ENCODE results near the gene TSPO2. TPM values are rescaled to one million over a fixed set of nuclear protein-coding genes. Genes with fewer than 3 reads are reported as not detected.
"Not testable (repeated sequence)": the region's sequence is repeated elsewhere in the genome, so short reads cannot be mapped to it uniquely, and the experiment has no call there.

The TSPO2 gene, protein sequence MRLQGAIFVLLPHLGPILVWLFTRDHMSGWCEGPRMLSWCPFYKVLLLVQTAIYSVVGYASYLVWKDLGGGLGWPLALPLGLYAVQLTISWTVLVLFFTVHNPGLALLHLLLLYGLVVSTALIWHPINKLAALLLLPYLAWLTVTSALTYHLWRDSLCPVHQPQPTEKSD
- 1 to 10 TPM in 1 of 4 donors, under 1 TPM in 3; 0.39 to 2.1 (median 0.50) TPM for polyA plus RNA-seq (ENCODE audit: insufficient read length in 4 of 4)

DNA sequence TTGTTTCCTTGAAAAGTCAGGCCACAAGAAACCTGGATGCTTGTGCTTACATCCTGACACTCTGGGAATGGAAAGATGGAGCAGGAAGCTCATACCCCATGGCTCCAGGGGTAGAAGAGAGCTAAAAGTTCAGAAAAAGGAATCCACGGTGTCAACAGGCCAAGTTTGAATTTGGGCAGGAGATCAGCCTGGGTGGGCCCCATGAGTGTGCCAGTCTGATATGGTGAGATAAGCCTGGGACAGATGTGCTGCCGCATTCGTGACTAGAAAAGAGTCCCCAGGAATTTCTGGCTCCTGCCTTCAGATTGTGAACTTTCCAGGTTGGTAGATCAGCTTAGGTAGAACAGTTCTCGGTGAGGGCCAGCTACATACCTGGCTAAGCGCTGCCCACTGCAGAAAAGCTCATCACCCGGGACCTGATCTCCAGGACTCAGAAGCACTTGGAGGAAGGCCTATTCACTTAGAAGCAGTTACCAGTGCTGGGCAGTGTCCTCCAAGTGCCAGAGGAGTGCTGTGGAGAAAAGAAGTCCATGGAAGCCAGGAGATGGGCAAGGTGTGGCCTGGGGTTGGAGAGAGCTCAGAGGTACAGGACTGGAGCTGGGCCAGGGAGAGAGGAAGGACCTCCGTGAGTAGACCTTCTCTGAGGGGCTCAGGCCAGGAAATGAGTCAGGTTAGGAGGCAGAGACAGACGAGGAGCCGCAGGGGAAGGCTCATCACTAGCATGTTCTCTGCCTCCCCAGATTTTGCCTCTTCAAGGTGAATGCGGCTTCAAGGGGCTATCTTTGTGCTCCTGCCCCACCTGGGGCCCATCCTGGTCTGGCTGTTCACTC lies at the start of gene TSPO2:
Gene TSPO2, plus strand, starts transcription at position 242 of the 830 bp plus-strand sequence. Its CDS starts 519 bp downstream, at position 761.
- no peak for DNase-seq (ENCODE audit: low read depth in 4 of 4, low spot score in 3 of 4)

DNA sequence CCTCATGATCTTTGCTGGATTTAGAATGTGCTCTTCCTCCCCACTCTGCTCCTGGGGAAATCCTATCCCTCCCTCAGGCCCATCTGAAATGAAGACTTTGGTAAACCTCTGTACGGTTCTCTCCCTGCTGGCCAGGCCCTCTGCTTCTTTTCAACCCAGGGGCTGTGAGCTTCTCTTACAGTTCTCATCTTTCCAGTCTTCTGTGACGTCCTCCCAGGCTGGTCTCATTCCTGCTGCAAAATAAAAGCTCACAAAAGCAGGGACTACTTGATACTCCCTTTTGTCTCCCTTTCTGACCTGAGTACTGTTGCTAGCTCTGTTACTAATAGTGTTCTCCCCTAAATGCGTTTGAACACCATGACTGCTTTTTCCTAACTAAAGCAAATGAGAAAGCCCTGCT lies 49.5 kb upstream of the TSPO2 start:
- DNase-seq (ENCODE audit: low read depth in 4 of 4, low spot score in 3 of 4), result peak in 1 of 4 donors; percentile 21

DNA sequence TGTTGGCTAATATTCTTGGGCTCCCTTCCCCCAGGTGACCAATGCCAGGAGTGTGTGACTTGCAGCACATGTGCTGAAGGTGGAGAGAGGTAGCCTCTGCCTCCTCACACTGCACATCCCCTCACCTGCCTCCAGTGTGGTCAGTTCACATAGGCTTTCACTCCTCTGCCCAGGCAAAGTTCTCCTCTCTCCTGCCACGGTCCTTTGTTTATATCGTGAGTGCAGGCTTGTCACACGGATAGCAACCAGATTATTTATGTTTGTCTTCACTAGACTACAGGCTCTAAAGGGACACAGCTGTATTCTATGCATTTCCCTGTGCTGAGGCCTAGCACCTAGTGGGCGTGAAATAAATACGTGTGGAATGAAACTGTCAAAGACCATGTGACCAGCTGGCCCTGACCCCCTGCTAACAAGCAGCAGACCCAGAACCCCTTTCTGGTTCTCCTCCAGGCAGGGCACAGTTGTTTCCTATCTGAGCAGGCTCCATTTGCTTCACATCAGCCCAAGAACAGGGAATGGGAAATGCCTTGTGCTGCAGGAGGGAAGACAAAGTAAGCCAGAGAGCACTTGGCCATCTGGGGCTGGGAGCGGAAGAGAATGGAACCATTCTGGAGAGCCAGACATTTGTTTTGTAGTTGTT lies 45.6 kb upstream of the TSPO2 start:
- DNase-seq (ENCODE audit: low read depth in 4 of 4, low spot score in 3 of 4), result peak in 2 of 4 donors; percentile 33 to 60

DNA sequence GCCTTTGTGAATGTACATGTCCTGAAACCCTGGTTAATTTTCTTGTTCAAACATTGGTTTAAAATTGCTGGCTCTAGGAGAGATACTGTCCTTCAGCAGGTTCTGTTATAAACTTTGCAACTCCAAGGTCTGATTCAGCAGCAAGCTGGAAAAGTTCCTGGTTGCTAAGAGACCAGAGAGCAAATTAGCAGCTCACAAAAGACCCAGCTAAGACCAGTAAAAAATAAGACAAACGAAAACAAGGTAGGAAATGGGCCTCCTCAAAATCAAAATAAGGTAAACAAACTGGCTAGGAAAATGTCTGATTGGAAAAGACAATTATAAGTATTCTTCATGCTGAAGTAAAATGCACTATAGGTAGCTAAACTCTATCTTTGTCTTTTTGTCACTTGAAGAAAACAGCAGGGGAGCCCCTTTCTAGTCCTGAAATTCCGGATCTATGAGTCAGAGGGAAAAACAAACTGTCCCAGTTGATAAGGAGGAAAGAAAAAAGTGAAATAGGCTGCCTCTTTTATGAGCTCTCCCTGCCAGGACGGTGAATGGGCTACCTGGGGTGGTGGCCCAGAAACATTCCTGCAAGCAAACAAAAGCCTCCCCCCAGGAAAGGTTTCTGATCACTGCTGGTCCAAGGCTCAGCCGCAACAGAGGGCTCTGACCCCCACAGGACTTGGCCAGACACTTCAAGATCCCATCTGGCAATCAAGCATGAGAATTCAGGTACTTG lies 44.9 kb upstream of the TSPO2 start:
- no peak for DNase-seq (ENCODE audit: low read depth in 4 of 4, low spot score in 3 of 4)

DNA sequence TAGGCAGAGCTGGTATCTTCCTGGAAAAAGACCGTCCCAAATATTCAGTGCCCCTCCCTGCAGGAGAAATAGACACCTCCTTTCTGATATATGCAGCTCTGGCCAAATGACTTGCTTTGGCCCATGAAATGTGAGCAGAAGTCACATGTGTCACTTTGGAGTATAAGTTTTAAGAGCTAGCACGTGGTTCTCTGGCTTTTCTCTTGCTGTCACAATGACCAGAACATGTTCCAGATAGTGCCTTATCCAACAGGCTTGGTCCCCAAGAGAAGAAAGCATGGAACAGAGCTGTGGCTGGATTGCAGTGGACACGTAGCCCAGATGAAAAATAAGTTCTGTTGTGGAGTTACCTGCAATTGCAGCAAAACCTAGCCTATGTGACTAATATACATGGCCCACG lies 43.6 kb upstream of the TSPO2 start:
- DNase-seq (ENCODE audit: low read depth in 4 of 4, low spot score in 3 of 4), result no peak

DNA sequence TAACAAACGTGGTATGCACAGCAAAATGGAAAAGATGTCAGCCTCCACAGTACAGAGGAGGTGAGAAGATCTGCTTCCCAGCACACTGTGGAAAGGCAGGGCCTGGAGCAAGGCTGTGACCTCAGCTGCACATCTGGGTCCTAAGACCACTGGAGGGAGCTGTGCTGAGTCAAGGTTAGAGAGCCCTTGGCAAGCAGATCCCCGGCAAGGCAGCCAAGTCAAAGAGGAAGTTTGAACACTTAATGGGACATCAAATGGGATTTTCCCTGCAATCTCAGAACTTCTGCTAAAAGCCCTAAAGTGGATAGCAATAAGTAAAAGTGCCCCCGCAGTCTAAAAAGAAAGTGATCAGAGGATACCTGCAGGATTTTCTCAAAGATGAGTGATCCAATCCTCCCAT lies 42.7 kb upstream of the TSPO2 start:
- DNase-seq (ENCODE audit: low read depth in 4 of 4, low spot score in 3 of 4), result no peak

DNA sequence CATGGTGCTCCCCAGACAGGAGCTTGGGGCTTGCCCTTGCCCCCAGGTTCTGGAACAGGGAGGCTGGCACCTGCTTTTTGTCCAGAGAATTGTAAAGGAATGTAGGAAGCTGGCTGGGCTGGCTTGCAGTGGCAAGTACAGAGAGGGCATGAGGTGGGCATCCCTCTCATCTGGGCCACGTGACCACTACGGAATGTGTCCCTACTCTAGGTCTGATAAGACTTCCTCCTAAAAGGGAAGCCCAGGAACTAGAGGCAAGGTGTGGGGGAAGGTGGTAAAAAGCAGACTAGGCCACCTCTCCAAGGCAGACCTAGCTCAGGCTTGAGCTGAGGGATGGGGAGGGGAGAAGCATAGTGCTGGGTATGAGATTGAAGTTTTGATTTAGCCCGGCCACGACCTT lies 42.0 kb upstream of the TSPO2 start:
- no peak for DNase-seq (ENCODE audit: low read depth in 4 of 4, low spot score in 3 of 4)

DNA sequence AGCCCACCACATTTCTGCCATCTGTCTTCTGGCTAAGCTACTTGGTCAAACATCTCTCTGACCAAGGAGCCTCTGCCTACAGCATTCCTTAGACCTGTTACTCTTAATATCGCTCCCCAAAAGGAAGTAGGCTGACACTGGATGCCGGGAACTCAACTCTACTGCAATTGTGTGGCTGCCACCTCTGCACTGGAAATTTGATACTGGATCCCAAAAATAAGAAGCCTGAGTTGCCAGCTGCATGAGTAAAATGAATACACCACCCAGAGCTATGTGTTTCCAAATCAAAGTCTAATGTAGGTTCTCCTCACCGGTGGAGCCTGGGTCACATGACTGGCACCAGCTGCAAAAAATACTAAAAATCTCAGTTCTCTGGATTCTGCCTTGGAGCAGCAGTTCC lies 40.1 kb upstream of the TSPO2 start:
- no peak for DNase-seq (ENCODE audit: low read depth in 4 of 4, low spot score in 3 of 4)

DNA sequence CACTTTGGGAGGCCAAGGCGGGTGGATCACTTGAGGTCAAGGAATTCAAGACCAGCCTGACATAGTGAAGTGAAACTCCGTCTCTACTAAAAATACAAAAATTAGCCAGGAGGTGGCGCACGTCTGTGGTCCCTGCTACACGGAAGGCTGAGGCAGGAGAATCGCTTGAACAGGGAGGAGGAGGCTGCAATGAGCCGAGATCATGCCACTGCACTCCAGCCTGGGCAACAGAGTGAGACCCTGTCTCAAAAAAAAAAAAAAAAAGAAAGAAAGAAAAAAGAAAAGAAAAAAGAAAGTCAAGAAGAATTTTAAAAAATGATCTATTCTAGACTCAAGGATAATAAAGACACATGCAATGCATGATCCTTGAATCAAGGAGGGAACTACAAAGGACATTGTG lies 36.0 kb upstream of the TSPO2 start:
- DNase-seq (ENCODE audit: low read depth in 4 of 4, low spot score in 3 of 4), result not testable (repeated sequence)

DNA sequence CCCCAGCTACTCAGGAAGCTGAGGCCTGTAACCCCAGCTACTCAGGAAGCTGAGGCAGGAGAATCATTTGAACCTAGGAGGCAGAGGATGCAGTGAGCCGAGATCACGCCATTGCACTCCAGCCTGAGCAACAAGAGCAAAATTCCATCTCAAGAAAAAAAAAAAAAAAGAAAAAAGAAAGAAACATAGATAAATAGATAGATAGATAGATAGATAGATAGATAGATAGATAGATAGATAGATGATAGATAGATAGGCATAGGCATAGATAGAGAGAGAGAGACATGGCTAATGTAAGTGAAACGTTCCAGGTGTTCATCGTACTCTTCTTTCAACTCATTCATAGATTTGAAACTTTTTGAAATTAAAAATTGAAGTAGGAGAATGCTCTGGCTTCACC lies 35.3 kb upstream of the TSPO2 start:
- not testable (repeated sequence) for DNase-seq (ENCODE audit: low read depth in 4 of 4, low spot score in 3 of 4)

DNA sequence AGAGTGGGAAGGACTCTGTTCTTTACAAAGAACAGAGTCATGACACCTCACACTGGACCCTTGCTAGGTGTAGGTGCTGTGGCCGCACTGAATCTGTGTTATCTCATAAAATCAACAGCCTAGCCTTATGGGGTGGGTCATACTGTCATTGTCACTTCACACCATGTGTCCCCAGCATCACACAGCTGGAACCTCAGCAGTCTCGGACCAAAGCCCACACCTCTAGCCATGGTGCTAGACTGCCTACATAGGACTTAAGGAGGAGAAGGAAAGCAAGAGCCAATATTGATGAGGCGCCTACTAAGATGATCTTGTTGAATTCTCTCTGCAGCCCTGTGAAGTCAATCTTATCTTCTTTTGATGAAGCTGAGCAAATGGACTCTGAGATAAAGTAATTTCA lies 34.3 kb upstream of the TSPO2 start:
- DNase-seq (ENCODE audit: low read depth in 4 of 4, low spot score in 3 of 4), result no peak

DNA sequence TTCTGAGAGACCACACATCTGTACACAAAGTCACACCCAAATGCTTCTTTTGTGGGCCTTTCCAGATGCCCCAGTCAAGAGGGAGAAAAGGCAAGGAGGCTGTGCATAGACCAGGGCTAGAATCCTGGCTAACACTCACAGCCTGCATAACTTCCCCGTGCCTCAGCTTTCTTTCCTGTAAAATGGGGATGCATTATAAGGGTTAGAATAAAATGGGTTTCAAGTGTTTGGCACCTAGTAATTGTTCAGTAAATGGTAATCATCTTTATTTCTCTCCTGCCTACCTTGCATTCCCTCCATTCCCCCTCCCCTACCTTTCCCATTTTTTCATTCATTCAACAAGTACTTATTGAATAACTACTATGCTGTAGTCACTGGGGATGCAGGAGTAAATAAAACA lies 32.6 kb upstream of the TSPO2 start:
- no peak for DNase-seq (ENCODE audit: low read depth in 4 of 4, low spot score in 3 of 4)

DNA sequence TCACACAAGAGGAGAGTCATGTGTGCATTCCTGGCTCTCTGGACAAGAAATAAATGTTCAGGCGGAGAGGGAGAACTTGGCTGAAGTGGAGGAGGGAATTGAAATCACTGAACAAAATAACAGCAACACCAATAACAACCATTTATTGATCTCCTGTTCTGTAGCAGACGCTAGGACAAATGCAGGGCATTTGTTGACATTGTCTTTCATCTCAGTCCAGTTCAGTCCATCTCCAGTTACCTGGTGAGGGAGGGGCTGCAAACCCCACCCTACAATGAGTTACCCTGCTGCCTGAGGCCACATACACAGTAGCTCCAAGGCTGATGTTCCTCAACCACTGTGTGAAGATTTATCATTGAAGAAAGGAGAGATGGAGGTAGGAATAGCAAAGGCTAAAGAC lies 30.6 kb upstream of the TSPO2 start:
- no peak for DNase-seq (ENCODE audit: low read depth in 4 of 4, low spot score in 3 of 4)

DNA sequence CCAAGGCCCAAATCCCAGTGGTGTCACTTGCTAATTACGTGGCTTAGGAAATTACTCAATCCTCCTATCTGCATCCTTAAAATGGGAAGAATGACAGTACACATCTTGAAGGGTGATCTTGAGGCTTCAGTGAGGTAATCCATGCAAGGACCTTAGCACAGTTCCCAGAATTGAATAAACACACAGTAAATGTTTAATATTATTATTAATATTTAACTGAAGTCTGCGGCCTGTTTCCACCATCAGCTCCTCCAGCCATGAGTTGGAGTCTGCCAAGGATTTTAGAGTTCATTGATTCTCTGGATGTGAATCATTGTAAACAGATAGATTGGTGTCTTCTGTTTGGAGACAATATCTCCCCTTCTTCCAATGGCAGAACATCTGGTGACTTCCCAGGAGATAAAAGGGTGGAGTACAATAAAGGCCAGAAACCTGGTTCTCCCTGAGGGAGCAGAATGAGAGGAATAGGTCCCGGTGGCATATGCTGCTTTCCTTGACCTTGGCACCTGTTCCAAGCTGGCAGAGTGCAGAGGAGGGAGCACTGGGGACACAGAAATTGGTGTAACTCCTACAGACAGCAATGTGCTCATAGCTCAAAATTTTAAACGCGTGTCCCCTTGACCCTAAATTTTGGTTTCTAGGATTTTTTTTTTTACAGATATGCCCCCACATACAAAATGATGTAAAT lies 28.7 kb upstream of the TSPO2 start:
- no peak for DNase-seq (ENCODE audit: low read depth in 4 of 4, low spot score in 3 of 4)

DNA sequence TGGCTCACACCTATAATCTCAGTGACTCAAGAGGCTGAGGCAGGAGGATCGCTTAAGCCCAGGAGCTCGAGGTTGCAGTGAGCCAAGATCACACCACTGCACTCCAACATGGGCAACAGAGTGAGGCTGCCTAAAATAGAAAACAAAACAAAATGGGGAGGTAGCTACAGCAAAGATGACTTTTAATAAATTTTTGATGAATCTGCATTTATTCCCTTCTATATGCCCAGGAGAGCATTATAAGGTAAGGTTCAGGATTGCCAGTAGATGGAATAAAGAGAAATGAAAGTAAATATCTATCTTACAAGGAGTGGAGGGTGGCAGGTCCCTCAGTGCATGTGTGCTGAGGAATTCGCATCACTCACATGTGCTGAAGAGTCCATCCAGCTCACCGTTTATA lies 27.5 kb upstream of the TSPO2 start:
- no peak for DNase-seq (ENCODE audit: low read depth in 4 of 4, low spot score in 3 of 4)

DNA sequence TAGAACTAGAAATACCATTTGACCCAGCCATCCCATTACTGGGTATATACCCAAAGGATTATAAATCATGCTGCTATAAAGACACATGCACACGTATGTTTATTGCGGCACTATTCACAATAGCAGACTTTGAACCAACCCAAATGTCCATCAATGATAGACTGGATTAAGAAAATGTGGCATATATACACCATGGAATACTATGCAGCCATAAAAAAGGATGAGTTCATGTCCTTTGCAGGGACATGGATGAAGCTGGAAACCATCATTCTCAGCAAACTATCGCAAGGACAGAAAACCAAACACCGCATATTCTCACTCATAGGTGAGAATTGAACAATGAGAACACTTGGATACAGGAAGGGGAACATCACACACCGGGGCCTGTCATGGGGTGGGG lies 26.4 kb upstream of the TSPO2 start:
- not testable (repeated sequence) for DNase-seq (ENCODE audit: low read depth in 4 of 4, low spot score in 3 of 4)

DNA sequence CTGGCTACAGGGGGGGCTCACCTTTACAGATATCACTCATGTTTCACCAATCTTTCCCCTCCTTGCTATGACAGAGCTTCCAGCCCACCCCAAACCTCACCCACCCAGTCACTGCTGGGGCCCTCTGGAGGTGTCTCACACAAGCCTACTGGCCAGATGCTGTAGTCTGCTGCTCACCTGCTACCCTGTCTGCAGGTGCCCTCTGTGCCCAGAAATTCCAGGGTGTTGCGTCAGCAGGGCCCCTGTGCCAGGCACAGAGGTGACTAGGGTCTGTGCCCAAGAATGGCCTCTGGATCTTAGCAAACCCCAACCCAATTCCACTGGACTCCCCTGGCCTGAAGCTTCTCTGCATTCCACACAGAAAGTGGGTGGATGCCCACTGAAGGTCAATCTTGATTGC lies 24.6 kb upstream of the TSPO2 start:
- DNase-seq (ENCODE audit: low read depth in 4 of 4, low spot score in 3 of 4), result no peak

DNA sequence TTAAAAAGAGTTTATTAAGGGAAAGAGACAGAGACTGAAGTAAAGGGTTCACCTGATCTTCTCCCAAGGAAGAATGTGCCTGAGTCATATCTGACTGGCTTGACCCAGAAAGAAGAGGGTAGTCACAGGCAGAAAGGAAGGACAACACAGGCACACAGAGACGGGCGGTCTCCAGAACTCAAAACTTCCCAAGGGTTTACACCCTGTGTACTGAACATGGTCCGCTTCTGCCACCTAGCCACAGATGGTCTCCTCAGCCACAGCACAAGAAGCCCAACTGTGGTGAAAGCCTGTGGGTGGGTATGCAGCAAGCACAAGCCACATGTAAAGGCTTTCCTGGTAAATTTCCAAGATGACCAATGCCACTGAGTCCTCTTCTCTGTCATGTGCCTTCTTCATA lies 20.4 kb upstream of the TSPO2 start:
- no peak for DNase-seq (ENCODE audit: low read depth in 4 of 4, low spot score in 3 of 4)

DNA sequence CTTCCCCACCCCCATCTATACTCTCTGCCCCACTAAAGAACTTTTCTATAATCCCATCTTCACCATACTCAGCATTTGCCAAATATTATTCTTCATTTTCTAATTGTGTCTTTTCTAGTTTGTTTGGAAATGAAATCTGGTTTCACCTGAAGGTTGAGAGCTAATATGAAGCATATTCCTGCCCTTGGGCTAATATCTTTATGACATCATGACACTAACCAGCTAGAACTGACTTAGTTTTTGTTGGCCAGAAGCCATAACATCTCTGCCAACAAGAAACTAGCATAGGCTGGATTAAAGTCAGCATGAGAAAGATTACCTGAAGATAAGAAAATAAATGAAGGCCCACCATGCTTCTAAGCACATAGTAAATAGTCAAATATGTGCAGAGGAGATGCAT lies 20.0 kb upstream of the TSPO2 start:
- DNase-seq (ENCODE audit: low read depth in 4 of 4, low spot score in 3 of 4), result no peak

DNA sequence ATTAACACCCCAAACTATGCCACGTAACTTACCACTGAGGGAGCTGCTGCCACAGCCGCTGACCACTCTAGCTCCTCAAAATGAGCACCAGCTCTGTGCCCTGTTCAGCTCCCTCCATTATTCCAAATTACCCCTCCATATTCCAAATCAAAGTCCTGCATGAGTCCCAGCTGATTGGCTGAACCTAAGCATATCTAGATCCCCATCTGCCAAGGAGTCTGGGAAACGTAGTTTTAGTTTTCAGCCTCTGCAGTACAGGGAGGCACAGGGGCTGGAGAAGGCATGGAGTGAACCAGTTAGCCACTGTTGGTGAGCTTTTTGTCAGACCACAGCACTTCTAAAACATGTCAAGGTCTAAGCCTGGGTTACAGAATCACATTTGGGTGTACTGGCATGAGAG lies 19.2 kb upstream of the TSPO2 start:
- no peak for DNase-seq (ENCODE audit: low read depth in 4 of 4, low spot score in 3 of 4)
